Ishikawa (cell line): ENCODE data around the gene LRFN2.

Source experiments
- CEBPB ChIP-seq: IDR thresholded peaks from 2 replicates; pipeline ENCODE4 v1.6.1; 2012
- CREB1 ChIP-seq: IDR thresholded peaks from 2 replicates; pipeline ENCODE4 v1.6.1; 2012; ENCODE audit warnings: low read depth
- EGR1 ChIP-seq: IDR thresholded peaks from 2 replicates; pipeline ENCODE4 v1.6.1; 2012
- EP300 ChIP-seq: IDR thresholded peaks from 2 replicates; pipeline ENCODE4 v1.6.1; 2012; ENCODE audit warnings: borderline replicate concordance
- FOXM1 ChIP-seq: IDR thresholded peaks from 2 replicates; pipeline ENCODE4 v1.6.1; 2012; ENCODE audit warnings: low read depth, borderline replicate concordance
- NFIC ChIP-seq: IDR thresholded peaks from 2 replicates; pipeline ENCODE4 v1.6.1; 2012
- RAD21 ChIP-seq: IDR thresholded peaks from 2 replicates; pipeline ENCODE4 v1.6.1; 2012; ENCODE audit warnings: low read depth
- REST ChIP-seq: IDR thresholded peaks from 2 replicates; pipeline ENCODE4 v1.6.1; 2012; ENCODE audit warnings: low read depth, mild to moderate bottlenecking
- TAF1 ChIP-seq: IDR thresholded peaks from 2 replicates; pipeline ENCODE4 v1.6.1; 2012; ENCODE audit warnings: low read depth, mild to moderate bottlenecking
- TCF12 ChIP-seq: IDR thresholded peaks from 2 replicates; pipeline ENCODE4 v1.6.1; 2012; ENCODE audit warnings: low read depth
- TEAD4 ChIP-seq: IDR thresholded peaks from 2 replicates; pipeline ENCODE4 v1.6.1; 2012
- USF1 ChIP-seq: IDR thresholded peaks from 2 replicates; pipeline ENCODE4 v1.6.1; 2012
- YY1 ChIP-seq: IDR thresholded peaks from 2 replicates; pipeline ENCODE4 v1.6.1; 2012; ENCODE audit warnings: low read depth
- ZBTB7A ChIP-seq: IDR thresholded peaks from 2 replicates; pipeline ENCODE4 v1.6.1; 2012; ENCODE audit warnings: low read depth
- TF ChIP-seq, protein P1 (sequence below): IDR thresholded peaks from 2 replicates; pipeline ENCODE4 v1.6.1; 2012

The LRFN2 gene

DNA sequence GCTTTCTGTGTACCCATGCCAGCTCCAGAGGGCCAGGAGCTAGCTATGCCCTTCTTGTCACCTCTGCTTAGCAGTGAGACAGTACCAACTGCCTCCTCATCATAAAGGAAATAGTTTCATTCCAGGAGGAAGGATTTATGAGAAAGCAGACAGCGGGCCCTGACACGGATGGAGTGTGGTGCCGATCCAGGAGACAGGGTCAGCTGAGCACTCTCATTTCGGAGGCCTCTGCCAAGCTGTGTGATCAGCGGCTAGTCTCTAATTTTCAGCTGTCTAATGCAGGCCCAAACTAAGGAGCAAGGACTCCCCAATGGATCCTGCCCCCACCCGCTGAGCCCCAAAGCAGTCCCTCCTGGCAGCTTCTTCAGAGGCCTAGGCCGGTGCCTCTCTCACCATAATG lies 103.1 kb downstream of the LRFN2 start:
- TF ChIP-seq, protein P1, sequence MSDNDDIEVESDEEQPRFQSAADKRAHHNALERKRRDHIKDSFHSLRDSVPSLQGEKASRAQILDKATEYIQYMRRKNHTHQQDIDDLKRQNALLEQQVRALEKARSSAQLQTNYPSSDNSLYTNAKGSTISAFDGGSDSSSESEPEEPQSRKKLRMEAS = no peak
- TF ChIP-seq CEBPB (no peak), RAD21 (no peak)

DNA sequence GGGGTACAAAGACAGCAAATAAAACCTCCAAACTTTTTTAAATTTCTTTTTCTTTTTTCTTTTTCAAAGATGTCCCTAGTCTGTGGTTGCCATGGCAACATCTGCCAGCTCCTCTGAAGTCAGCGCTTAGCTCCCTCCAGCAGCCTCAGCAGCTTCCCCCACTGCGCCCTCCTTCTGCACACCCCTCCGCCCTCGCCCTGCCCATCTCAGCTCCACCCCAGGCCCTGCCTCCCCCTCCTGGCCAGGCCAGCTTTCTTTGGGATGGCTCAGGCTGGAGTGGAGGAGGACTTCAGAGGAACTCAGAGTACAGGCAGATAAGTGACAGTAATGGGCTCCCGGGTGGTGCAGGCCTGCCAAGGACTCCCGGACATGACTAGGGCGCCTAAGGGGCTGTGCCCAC lies 104.6 kb downstream of the LRFN2 start:
- no peak for TF ChIP-seq ZBTB7A
- TF ChIP-seq CREB1 = no peak
- TF ChIP-seq TAF1 = no peak
- no peak for TF ChIP-seq NFIC
- no peak for TF ChIP-seq REST
- TF ChIP-seq TEAD4 = no peak
- TF ChIP-seq EP300 = no peak
- TF ChIP-seq TCF12 = no peak
- TF ChIP-seq EGR1 = no peak
- TF ChIP-seq RAD21 = no peak
- no peak for TF ChIP-seq FOXM1

DNA sequence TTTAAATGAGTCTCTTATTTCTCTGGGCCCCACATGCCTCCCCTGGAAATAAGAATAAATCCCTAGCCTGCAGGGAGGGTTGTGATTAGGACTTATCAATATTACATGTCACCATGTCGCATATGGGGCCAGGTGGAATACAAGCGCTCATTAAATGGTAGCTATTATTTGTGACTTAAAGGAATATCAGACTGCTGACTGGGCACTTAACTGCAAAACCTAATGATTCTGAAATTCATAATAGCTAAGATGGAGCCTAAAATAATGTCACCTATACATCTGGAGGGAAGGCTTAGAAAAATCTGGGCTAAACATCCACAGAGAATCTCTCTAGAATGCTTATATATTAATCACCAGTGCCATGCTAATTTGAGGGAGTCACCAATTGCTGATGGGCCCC lies 106.5 kb downstream of the LRFN2 start:
- no peak for TF ChIP-seq YY1
- TF ChIP-seq EGR1 = no peak
- TF ChIP-seq FOXM1 = no peak
- TF ChIP-seq, protein P1 = no peak
- TF ChIP-seq NFIC = no peak
- no peak for TF ChIP-seq EP300
- TF ChIP-seq TEAD4 = no peak
- no peak for TF ChIP-seq TCF12
- TF ChIP-seq CREB1 = no peak
- no peak for TF ChIP-seq REST
- TF ChIP-seq USF1 = no peak
- TF ChIP-seq TAF1 = no peak

GRCh38 chr6:40479706-40480105 lies 107.5 kb downstream of the LRFN2 start:
- TF ChIP-seq USF1 = no peak
- TF ChIP-seq RAD21 = no peak
- TF ChIP-seq REST = no peak
- no peak for TF ChIP-seq TAF1
- no peak for TF ChIP-seq FOXM1
- no peak for TF ChIP-seq TEAD4
- TF ChIP-seq ZBTB7A = no peak
- TF ChIP-seq, protein P1 = no peak

- no peak for TF ChIP-seq USF1
- TF ChIP-seq RAD21 = no peak
- TF ChIP-seq FOXM1 = no peak
- TF ChIP-seq TAF1 = no peak
- TF ChIP-seq CEBPB = no peak
- no peak for TF ChIP-seq NFIC
- TF ChIP-seq TCF12 = no peak
- no peak for TF ChIP-seq CREB1
- TF ChIP-seq EGR1 = no peak
- TF ChIP-seq YY1 = no peak
- no peak for TF ChIP-seq REST
- TF ChIP-seq ZBTB7A = no peak
- TF ChIP-seq EP300 = no peak
- TF ChIP-seq, protein P1 = no peak
- TF ChIP-seq TEAD4 = no peak
These were observed 109.7 kb downstream of the LRFN2 start for GRCh38 chr6:40477246-40478126.
